ENCODE data around the gene SCIMP.

Gene SCIMP

GRCh38 chr17:5269241-5269960 lies 34.7 kb upstream of the SCIMP start:
- TF ChIP-seq CTCF (IDR thresholded peaks at IDR 0.05; ENCODE audit: low read depth, low read length) = no peak
- DNase-seq (ENCODE audit: low read depth, low spot score) = no peak
- H3K4me3 ChIP-seq (ENCODE audit: low read depth, low read length) = no peak overlapping the region
- in situ Hi-C loops (cut with HindIII; ENCODE audit: low sequenced_read_pairs) = no loop called here

- TF ChIP-seq CTCF (IDR thresholded peaks at IDR 0.05; ENCODE audit: low read depth, low read length) = no peak
- in situ Hi-C loops (cut with HindIII; ENCODE audit: low sequenced_read_pairs) = no loop called here
- DNase-seq (ENCODE audit: low read depth, low spot score) = no peak
- H3K4me3 ChIP-seq (ENCODE audit: low read depth, low read length) = no peak overlapping the region
These were observed 30.2 kb upstream of the SCIMP start for GRCh38 chr17:5264893-5265292.

- DNase-seq (ENCODE audit: low read depth, low spot score) = no peak
- H3K4me3 ChIP-seq (ENCODE audit: low read depth, low read length) = no peak overlapping the region
- TF ChIP-seq CTCF (IDR thresholded peaks at IDR 0.05; ENCODE audit: low read depth, low read length) = no peak
- in situ Hi-C loops (cut with HindIII; ENCODE audit: low sequenced_read_pairs) = no loop called here
These were observed 28.8 kb upstream of the SCIMP start for GRCh38 chr17:5263441-5263840.

- no peak overlapping the region for H3K4me3 ChIP-seq (ENCODE audit: low read depth, low read length)
- in situ Hi-C loops (cut with HindIII; ENCODE audit: low sequenced_read_pairs) = no loop called here
- no peak for TF ChIP-seq CTCF (IDR thresholded peaks at IDR 0.05; ENCODE audit: low read depth, low read length)
- no peak for DNase-seq (ENCODE audit: low read depth, low spot score)
These were observed 27.8 kb upstream of the SCIMP start for GRCh38 chr17:5262416-5262991.

- DNase-seq (ENCODE audit: low read depth, low spot score) = no peak
- H3K4me3 ChIP-seq (ENCODE audit: low read depth, low read length) = no peak overlapping the region
- no peak for TF ChIP-seq CTCF (IDR thresholded peaks at IDR 0.05; ENCODE audit: low read depth, low read length)
- in situ Hi-C loops (cut with HindIII; ENCODE audit: low sequenced_read_pairs) = no loop called here
These were observed 25.9 kb upstream of the SCIMP start for GRCh38 chr17:5260542-5260941.

DNA sequence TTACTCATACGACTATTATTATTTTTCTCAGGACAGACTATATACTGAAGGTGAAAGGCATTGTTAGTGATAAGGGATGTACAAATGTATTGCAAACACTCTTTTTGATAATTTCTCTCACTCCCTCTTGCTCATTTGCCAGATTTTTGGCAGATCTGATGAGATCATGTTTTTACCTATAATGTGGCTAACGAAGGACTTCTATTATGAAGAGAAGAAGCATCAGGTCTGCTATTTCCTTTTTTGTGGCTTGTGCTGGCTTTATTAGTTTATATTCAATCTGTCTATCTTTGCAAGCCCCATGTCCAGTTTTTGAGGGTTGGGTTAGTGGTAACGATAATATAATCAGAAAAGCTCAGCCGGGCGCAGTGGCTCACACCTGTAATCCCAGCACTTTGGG lies 22.5 kb upstream of the SCIMP start:
- in situ Hi-C loops (cut with HindIII; ENCODE audit: low sequenced_read_pairs) = no loop called here
- H3K4me3 ChIP-seq (ENCODE audit: low read depth, low read length) = no peak overlapping the region
- TF ChIP-seq CTCF (IDR thresholded peaks at IDR 0.05; ENCODE audit: low read depth, low read length) = no peak
- DNase-seq (ENCODE audit: low read depth, low spot score) = no peak
